Measurements from ENCODE around the gene HECTD4. TPM values are rescaled to one million over a fixed set of nuclear protein-coding genes. Genes with fewer than 3 reads are reported as not detected.

Gene HECTD4
- total and polyA plus RNA-seq, 9 of the 15 experiments (the other 6 are each of a cell fraction or from before 2014, with no cell fraction given): 3.5 to 33.3 (median 13.5) TPM

- 78% methylated on average over 2 of the region's 2 CpGs for WGBS (ENCODE audit: insufficient coverage, low coverage, missing lambda C conversion rate)
- Histone ChIP-seq H3K9me3 (replicated peaks; ENCODE audit: control insufficient read depth, insufficient read depth, low read depth, low read length) (no peaks in the 10 kb centered on the region), H3K27me3 (ENCODE audit: control insufficient read depth in 2 of 2, insufficient read depth in 2 of 2, low read length in 2 of 2) (no peaks in the 10 kb centered on the region), H3K36me3 (ENCODE audit: control insufficient read depth, insufficient read depth, low read length) (peaks cover 80% of the 10 kb centered on the region; the same call in 2 of the 3 replicates), H3K4me1 (replicated peaks in 1 of 2; ENCODE audit: control insufficient read depth in 2 of 2, insufficient read depth in 2 of 2, low read length in 2 of 2) (no peaks in the 10 kb centered on the region; a peak in 1 of 5 replicates), H4K20me1 (replicated peaks; ENCODE audit: control insufficient read depth, insufficient read depth, low read length) (no peaks in the 10 kb centered on the region), H3K9ac (ENCODE audit: insufficient read depth in 1 of 2, low read depth in 2 of 2, low read length in 2 of 2) (no peak overlapping the region), H3K79me2 (ENCODE audit: control insufficient read depth, insufficient read depth, low read length) (no peaks in the 10 kb centered on the region), H2AFZ (ENCODE audit: low read depth, low read length) (no peak overlapping the region), H3K9me1 (ENCODE audit: control insufficient read depth, insufficient read depth, low read length) (peaks cover 5% of the 10 kb centered on the region), H3K4me2 (ENCODE audit: insufficient read depth, low read length) (no peak overlapping the region), H3K4me3 (no peak overlapping the region), H3K27ac (ENCODE audit: extremely low read depth, low read depth, low read length) (no peak overlapping the region)
- DNase-seq (ENCODE audit: extremely low read depth in 1 of 4, low spot score in 3 of 4) (no peak), FAIRE-seq (no peak), ATAC-seq (no peak; the same call in 2 of the 3 replicates)
- ChIA-PET CTCF (ENCODE audit: low intra/inter-chr PET ratio) (no interaction called here), POLR2A (no interaction called here)
- intact Hi-C loops (cut with micrococcal nuclease) (no loop called here), in situ Hi-C loops (cut with MboI) (no loop called here)
- no peak for TF ChIP-seq NFXL1 (CRISPR knock-in tag; IDR thresholded peaks at IDR 0.05)
- no peak for TF ChIP-seq RFX1 (IDR thresholded peaks at IDR 0.05)
- TF ChIP-seq ZNF655 (CRISPR knock-in tag; IDR thresholded peaks at IDR 0.05): no peak
- no peak for TF ChIP-seq LCOR (CRISPR knock-in tag; IDR thresholded peaks at IDR 0.05)
- no peak for TF ChIP-seq BRCA1 (IDR thresholded peaks at IDR 0.05)
- no peak for TF ChIP-seq BRCA1 (CRISPR knock-in tag; IDR thresholded peaks at IDR 0.05)
- TF ChIP-seq ZNF232 (CRISPR knock-in tag; IDR thresholded peaks at IDR 0.05): no peak
- peak; percentile 21; the same call in 1 of the 2 replicates for TF ChIP-seq ZNF316 (IDR thresholded peaks at IDR 0.05)
- no peak for TF ChIP-seq BRD4 (IDR thresholded peaks at IDR 0.05)
- no TSS peak for BruUV-seq (replicated peaks)
Measured at GRCh38 chr12:112179916-112180315, 202.3 kb downstream of the HECTD4 start.

All from K562 (cell line).